ENCODE results near the gene PPARA. TPM values are rescaled to one million over a fixed set of nuclear protein-coding genes. Genes with fewer than 3 reads are reported as not detected.
"Not testable (repeated sequence)": the region's sequence is repeated elsewhere in the genome, so short reads cannot be mapped to it uniquely, and the experiment has no call there.

Gene PPARA
- total RNA-seq, 2 experiments from 2014 or later, result 3.3 to 10.5 TPM

GRCh38 chr22:46263216-46263590 is 112.9 kb downstream of the PPARA start, which contains the start of gene PKDREJ:
PKDREJ (minus strand) TSS chr22:46263343; CDS start chr22:46263322, 21 bp downstream.
- CTCF ChIA-PET (ENCODE audit: unreplicated experiment), result no interaction called here

GRCh38 chr22:46264520-46264919 is 114.2 kb downstream of the PPARA start:
- BruUV-seq (replicated peaks); H3K4me2 ChIP-seq (ENCODE audit: low read length); H3K36me3 ChIP-seq (ENCODE audit: insufficient read depth, low read length); H3K9me3 ChIP-seq (ENCODE audit: low read length); H3K9me2 ChIP-seq (ENCODE audit: insufficient read depth, low read length); H2AFZ ChIP-seq (ENCODE audit: low read length); H3K79me2 ChIP-seq (ENCODE audit: insufficient read depth, low read depth, low read length); H3K4me3 ChIP-seq (ENCODE audit: low read depth, low read length, poor library complexity, severe bottlenecking); intact Hi-C loops (cut with micrococcal nuclease; ENCODE audit: unreplicated experiment); H3K27ac ChIP-seq (ENCODE audit: low read depth, low read length, poor library complexity, severe bottlenecking); POLR2A ChIA-PET; H3K4me1 ChIP-seq (ENCODE audit: insufficient read depth, low read length, poor library complexity, severe bottlenecking); DNase-seq (ENCODE audit: low spot score); H4K20me1 ChIP-seq (ENCODE audit: insufficient read depth, low read length); CTCF ChIA-PET (ENCODE audit: unreplicated experiment): not testable (repeated sequence)

More at GRCh38 chr22:46263216-46263590, 112.9 kb downstream of the PPARA start, which contains the start of gene PKDREJ:
- H3K9me3 ChIP-seq (ENCODE audit: low read length), result peaks cover 5% of the 10 kb centered on the region; the same call in 1 of the 2 replicates
- no TSS peak for BruUV-seq (replicated peaks)
- intact Hi-C loops (cut with micrococcal nuclease; ENCODE audit: unreplicated experiment), result no loop called here
- no peaks in the 10 kb centered on the region for H3K36me3 ChIP-seq (ENCODE audit: insufficient read depth, low read length)
- no peaks in the 10 kb centered on the region for H4K20me1 ChIP-seq (ENCODE audit: insufficient read depth, low read length)
- no peaks in the 10 kb centered on the region for H3K79me2 ChIP-seq (ENCODE audit: insufficient read depth, low read depth, low read length)
- no peaks in the 10 kb centered on the region for H3K9me2 ChIP-seq (ENCODE audit: insufficient read depth, low read length)
- POLR2A ChIA-PET, result no interaction called here
- H3K4me3 ChIP-seq (ENCODE audit: low read depth, low read length, poor library complexity, severe bottlenecking), result no peak within 1 kb of the TSS
- H3K4me1 ChIP-seq (ENCODE audit: insufficient read depth, low read length, poor library complexity, severe bottlenecking), result no peaks in the 10 kb centered on the region
- DNase-seq (ENCODE audit: low spot score), result no peak
- no peak within 1 kb of the TSS for H3K4me2 ChIP-seq (ENCODE audit: low read length)
- no peak within 1 kb of the TSS for H3K27ac ChIP-seq (ENCODE audit: low read depth, low read length, poor library complexity, severe bottlenecking)
- no peak for TF ChIP-seq EZH2phosphoT487 (IDR thresholded peaks at IDR 0.05; ENCODE audit: borderline replicate concordance, low read depth, low read length)
- TF ChIP-seq CTCF (conservative IDR thresholded peaks at IDR 0.05; ENCODE audit: low read length), result no peak
- H2AFZ ChIP-seq (ENCODE audit: low read length), result no peak within 1 kb of the TSS

GRCh38 chr22:46265627-46266026 is 115.3 kb downstream of the PPARA start:
- CTCF ChIA-PET (ENCODE audit: unreplicated experiment), result interaction anchor here (0.6 kb wide), 1 partner anchor 270 kb away, joined by 3 read pairs; no protein-coding TSS in a partner anchor

More at GRCh38 chr22:46265627-46266026, 115.3 kb downstream of the PPARA start:
- H4K20me1 ChIP-seq (ENCODE audit: insufficient read depth, low read length); BruUV-seq (replicated peaks); H3K4me3 ChIP-seq (ENCODE audit: low read depth, low read length, poor library complexity, severe bottlenecking); H3K9me3 ChIP-seq (ENCODE audit: low read length); POLR2A ChIA-PET; H2AFZ ChIP-seq (ENCODE audit: low read length); intact Hi-C loops (cut with micrococcal nuclease; ENCODE audit: unreplicated experiment); H3K9me2 ChIP-seq (ENCODE audit: insufficient read depth, low read length); H3K4me1 ChIP-seq (ENCODE audit: insufficient read depth, low read length, poor library complexity, severe bottlenecking); H3K4me2 ChIP-seq (ENCODE audit: low read length); DNase-seq (ENCODE audit: low spot score); H3K36me3 ChIP-seq (ENCODE audit: insufficient read depth, low read length); H3K79me2 ChIP-seq (ENCODE audit: insufficient read depth, low read depth, low read length); H3K27ac ChIP-seq (ENCODE audit: low read depth, low read length, poor library complexity, severe bottlenecking): not testable (repeated sequence)
